CD4-positive, alpha-beta T cell (primary cell): ENCODE results near the gene GJA5. TPM values are rescaled to one million over a fixed set of nuclear protein-coding genes. Genes with fewer than 3 reads are reported as not detected.

ENCODE experiments used
- ATAC-seq: fragments of 200-7000 bp; cut with Tn5 transposase; one replicate; pipeline ENCODE4 v1.10.0; 2022; ENCODE audit warnings: mild to moderate bottlenecking; ENCODE audit not compliant: poor library complexity
- CTCF ChIA-PET: fragments of 350-600 bp; sonication (Branson Sonifier 250); formaldehyde crosslinking; loops from one replicate; lab custom pipeline; 2021; ENCODE audit warnings: antibody characterized with exemption, inconsistent platforms; lab: Charles Lee
- POLR2A ChIA-PET: fragments of 350-600 bp; sonication (Branson Sonifier 250); formaldehyde crosslinking; loops from one replicate; lab custom pipeline; 2021; ENCODE audit warnings: antibody characterized with exemption, inconsistent platforms; lab: Charles Lee
- DNase-seq, 14 experiments: peaks; one replicate each; pipeline ENCODE4 v3.0.0-alpha.2; 2013 to 2020; ENCODE audit warnings: mixed read lengths in 2 of 14
- H3K27ac ChIP-seq, 2 donors: one replicate each; pipeline versions ENCODE4 v1.5.1 to v1.7.0; 2013; ENCODE audit warnings: low read length in 2 of 2, low read depth in 1 of 2, mild to moderate bottlenecking in 1 of 2
- H3K27me3 ChIP-seq, 2 experiments: 1 replicate in 1 of 2; 2 replicates in 1 of 2; pipeline versions ENCODE4 v1.6.1 to v1.7.0; 2013; ENCODE audit warnings: low read length in 2 of 2, control low read depth in 1 of 2, mild to moderate bottlenecking in 1 of 2, moderate library complexity in 1 of 2; ENCODE audit not compliant: insufficient read depth in 2 of 2, control insufficient read depth in 1 of 2
- H3K36me3 ChIP-seq: one replicate; pipeline ENCODE4 v1.6.1; 2013; ENCODE audit warnings: low read length, control low read depth; ENCODE audit not compliant: insufficient read depth
- H3K4me1 ChIP-seq: one replicate; pipeline ENCODE4 v1.6.1; 2013; ENCODE audit warnings: low read length, control low read depth; ENCODE audit not compliant: insufficient read depth
- H3K4me3 ChIP-seq: one replicate; pipeline ENCODE4 v1.5.1; 2013; ENCODE audit warnings: mild to moderate bottlenecking, low read length, moderate library complexity
- H3K9me3 ChIP-seq, 2 experiments: 1 replicate in 1 of 2; 2 replicates in 1 of 2; pipeline versions ENCODE4 v1.6.1 to v1.7.0; 2013; ENCODE audit warnings: low read length in 2 of 2, mild to moderate bottlenecking in 2 of 2, control low read depth in 1 of 2, moderate library complexity in 1 of 2; ENCODE audit not compliant: control insufficient read depth in 1 of 2, insufficient read depth in 1 of 2
- H3K27ac Mint-ChIP-seq: one replicate; pipeline ENCODE4 v1.8.0; 2020; ENCODE audit warnings: mixed read lengths
- H3K27me3 Mint-ChIP-seq: one replicate; pipeline ENCODE4 v1.8.0; 2021; ENCODE audit warnings: mixed read lengths
- H3K36me3 Mint-ChIP-seq: one replicate; pipeline ENCODE4 v1.8.0; 2021; ENCODE audit warnings: low read depth, mixed read lengths
- H3K4me1 Mint-ChIP-seq: one replicate; pipeline ENCODE4 v1.8.0; 2021; ENCODE audit warnings: low read depth, mixed read lengths
- H3K4me3 Mint-ChIP-seq: one replicate; pipeline ENCODE4 v1.8.0; 2020; ENCODE audit warnings: mild to moderate bottlenecking, mixed read lengths
- H3K9me3 Mint-ChIP-seq: one replicate; pipeline ENCODE4 v1.8.0; 2020; ENCODE audit warnings: mixed read lengths
- intact Hi-C, 2 experiments: fragments of 100-400 bp; cut with DNase I in 1 of 2; cut with micrococcal nuclease in 1 of 2; formaldehyde crosslinking; loops; one replicate each; pipeline versions ENCODE4 v1.15.1 to v1.9.0; 2023 to 2025; cut with DNase I, micrococcal nuclease
- total RNA-seq, 174 experiments: library from RNA in 2 of 174; stranded (reverse) in 2 of 174; gene quantifications; one replicate each; pipeline ENCODE4 v1.2.3 and lab custom pipeline; 2021 to 2026
- TF ChIP-seq, protein P1 (sequence below): fragments of 200-600 bp; IDR thresholded peaks from one replicate; pipeline ENCODE4 v1.8.0; 2022; ENCODE audit warnings: antibody characterized with exemption, mild to moderate bottlenecking

The GJA5 gene
- total RNA-seq, 2 experiments from 2014 or later: not detected

- Mint-ChIP-seq H3K36me3 (no peaks in the 10 kb centered on the region), H3K27ac (no peak overlapping the region), H3K4me3 (no peak overlapping the region), H3K9me3 (no peaks in the 10 kb centered on the region), H3K4me1 (no peaks in the 10 kb centered on the region), H3K27me3 (peaks cover 63% of the 10 kb centered on the region)
- no peaks in the 10 kb centered on the region for H3K4me1 ChIP-seq
- ATAC-seq: no peak
- DNase-seq: no peak
- TF ChIP-seq, protein P1, sequence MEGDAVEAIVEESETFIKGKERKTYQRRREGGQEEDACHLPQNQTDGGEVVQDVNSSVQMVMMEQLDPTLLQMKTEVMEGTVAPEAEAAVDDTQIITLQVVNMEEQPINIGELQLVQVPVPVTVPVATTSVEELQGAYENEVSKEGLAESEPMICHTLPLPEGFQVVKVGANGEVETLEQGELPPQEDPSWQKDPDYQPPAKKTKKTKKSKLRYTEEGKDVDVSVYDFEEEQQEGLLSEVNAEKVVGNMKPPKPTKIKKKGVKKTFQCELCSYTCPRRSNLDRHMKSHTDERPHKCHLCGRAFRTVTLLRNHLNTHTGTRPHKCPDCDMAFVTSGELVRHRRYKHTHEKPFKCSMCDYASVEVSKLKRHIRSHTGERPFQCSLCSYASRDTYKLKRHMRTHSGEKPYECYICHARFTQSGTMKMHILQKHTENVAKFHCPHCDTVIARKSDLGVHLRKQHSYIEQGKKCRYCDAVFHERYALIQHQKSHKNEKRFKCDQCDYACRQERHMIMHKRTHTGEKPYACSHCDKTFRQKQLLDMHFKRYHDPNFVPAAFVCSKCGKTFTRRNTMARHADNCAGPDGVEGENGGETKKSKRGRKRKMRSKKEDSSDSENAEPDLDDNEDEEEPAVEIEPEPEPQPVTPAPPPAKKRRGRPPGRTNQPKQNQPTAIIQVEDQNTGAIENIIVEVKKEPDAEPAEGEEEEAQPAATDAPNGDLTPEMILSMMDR: no peak
- CTCF ChIA-PET: no interaction called here
- no peak overlapping the region for H3K27ac ChIP-seq
- POLR2A ChIA-PET: no interaction called here
- H3K27me3 ChIP-seq: no peaks in the 10 kb centered on the region
- no peak overlapping the region for H3K4me3 ChIP-seq
- intact Hi-C loops: no loop called here
- no peaks in the 10 kb centered on the region for H3K36me3 ChIP-seq
- no peaks in the 10 kb centered on the region for H3K9me3 ChIP-seq
Measured at GRCh38 chr1:147784941-147785340, 24.5 kb upstream of the GJA5 start.

DNA sequence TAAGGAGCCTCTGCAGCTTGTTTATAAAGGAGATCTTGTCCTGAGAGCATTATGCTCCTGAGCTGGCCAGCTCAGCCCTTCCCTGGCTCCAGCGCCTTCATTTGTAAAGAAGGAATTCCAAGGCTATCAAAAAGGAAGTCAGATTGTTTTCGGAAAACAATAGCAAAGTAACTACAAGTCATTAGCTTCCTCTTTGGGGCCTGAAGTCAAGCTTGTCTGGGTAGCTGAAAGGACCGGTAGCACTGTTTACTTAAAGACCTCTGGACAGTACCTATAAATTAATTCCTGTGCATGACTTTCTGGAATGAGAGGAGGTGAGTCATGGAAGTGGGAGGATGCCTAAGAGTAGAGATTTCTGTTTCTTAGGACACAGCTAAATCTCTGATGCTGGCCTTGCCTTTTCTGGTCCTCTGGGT is 20.7 kb upstream of the GJA5 start:
- ChIA-PET POLR2A (no interaction called here), CTCF (no interaction called here)
- H3K4me3 ChIP-seq: no peak overlapping the region
- Mint-ChIP-seq H3K27ac (no peak overlapping the region), H3K9me3 (no peaks in the 10 kb centered on the region), H3K27me3 (peaks cover 56% of the 10 kb centered on the region), H3K36me3 (no peaks in the 10 kb centered on the region), H3K4me3 (no peak overlapping the region), H3K4me1 (no peaks in the 10 kb centered on the region)
- H3K36me3 ChIP-seq: no peaks in the 10 kb centered on the region
- TF ChIP-seq, protein P1: no peak
- no peaks in the 10 kb centered on the region for H3K9me3 ChIP-seq
- intact Hi-C loops: no loop called here
- H3K27ac ChIP-seq: no peak overlapping the region
- H3K27me3 ChIP-seq: no peaks in the 10 kb centered on the region
- ATAC-seq (no peak), DNase-seq (no peak)
- H3K4me1 ChIP-seq: no peaks in the 10 kb centered on the region

DNA sequence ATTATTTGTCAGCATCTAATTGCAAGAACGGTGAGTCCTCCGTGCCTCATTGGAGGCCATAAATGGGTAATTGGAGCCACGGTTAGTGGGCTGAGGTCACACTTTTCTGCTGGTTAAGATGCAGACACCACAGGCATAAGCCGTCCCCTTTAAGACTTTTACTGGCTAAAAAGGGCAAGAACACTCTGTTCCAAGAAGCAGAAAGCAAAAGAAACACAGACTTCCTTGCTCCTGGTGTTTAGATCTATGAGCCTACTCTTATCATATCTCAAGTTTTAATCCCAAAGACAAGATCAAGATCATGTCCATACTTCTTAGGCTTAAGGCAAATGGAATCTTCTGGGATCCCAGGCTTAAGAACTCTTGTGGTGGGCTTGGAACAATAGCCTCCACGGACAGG is 17.3 kb upstream of the GJA5 start:
- intact Hi-C loops: no loop called here
- no peak overlapping the region for H3K4me3 Mint-ChIP-seq

More for the DNA sequence above, 17.3 kb upstream of the GJA5 start:
- Mint-ChIP-seq H3K27ac (no peak overlapping the region), H3K27me3 (peaks cover 48% of the 10 kb centered on the region), H3K4me1 (no peaks in the 10 kb centered on the region), H3K36me3 (no peaks in the 10 kb centered on the region), H3K9me3 (no peaks in the 10 kb centered on the region)
- H3K9me3 ChIP-seq: no peaks in the 10 kb centered on the region
- H3K27me3 ChIP-seq: peaks cover 0 to 19% of the 10 kb centered on the region in 2 experiments
- no peak overlapping the region for H3K4me3 ChIP-seq
- no peaks in the 10 kb centered on the region for H3K4me1 ChIP-seq
- ChIA-PET CTCF (no interaction called here), POLR2A (no interaction called here)
- DNase-seq: no peak
- ATAC-seq: no peak
- H3K36me3 ChIP-seq: no peaks in the 10 kb centered on the region
- no peak overlapping the region for H3K27ac ChIP-seq
- TF ChIP-seq, protein P1: no peak
